ENCODE data around the gene CSNK1G2. TPM values are rescaled to one million over a fixed set of nuclear protein-coding genes. Genes with fewer than 3 reads are reported as not detected.

The CSNK1G2 gene
- total RNA-seq, 1 donor = 69.5 TPM

DNA sequence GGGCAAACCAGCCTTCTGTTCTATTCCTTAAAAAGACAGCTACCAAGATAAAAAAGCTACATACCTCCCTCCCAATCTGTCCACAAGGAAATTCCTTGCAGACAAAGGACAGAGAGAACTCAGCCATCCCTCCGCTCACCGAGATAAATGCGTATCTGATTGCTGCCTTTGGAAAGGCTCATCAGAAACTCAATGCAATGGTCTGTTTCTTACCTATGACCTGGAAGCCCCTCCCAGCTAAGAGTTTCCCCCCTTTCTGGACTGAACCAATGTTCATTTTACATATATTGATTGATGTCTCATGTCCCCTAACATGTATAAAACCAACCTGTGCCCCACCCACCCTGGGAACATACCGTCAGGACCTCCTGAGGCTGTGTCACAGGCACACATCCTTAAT is 62.9 kb downstream of the CSNK1G2 start:
- DNase-seq (ENCODE audit: low read depth) = no peak

DNA sequence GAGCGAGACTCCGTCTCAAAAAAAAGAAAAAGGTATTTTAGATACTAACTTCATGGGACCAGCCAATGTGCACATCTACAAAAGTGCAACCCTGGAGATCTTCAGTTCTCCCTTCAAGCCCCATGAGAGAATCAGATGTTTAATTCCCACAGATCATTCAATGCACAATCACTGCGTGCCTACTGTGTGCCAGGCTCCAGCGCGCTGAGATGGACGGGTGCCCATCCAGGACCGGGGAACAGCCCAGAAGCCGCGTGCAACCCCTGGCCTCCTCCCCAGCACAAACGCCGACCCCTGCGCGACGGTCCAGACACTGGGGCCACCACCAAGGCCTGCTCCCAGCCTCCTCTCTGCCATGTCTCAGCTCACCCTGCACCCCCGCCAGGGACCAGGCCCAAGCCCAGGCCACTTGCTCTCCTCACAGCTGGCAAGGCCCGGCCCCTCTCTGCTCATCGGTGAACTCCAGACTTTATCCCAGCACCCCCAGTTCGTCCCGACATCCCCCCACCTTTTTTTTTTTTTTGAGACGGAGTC is 69.2 kb downstream of the CSNK1G2 start:
- DNase-seq (ENCODE audit: low read depth) = no peak
- H3K4me3 ChIP-seq (ENCODE audit: low read depth, low read length) = no peak overlapping the region
- TF ChIP-seq, protein P1, sequence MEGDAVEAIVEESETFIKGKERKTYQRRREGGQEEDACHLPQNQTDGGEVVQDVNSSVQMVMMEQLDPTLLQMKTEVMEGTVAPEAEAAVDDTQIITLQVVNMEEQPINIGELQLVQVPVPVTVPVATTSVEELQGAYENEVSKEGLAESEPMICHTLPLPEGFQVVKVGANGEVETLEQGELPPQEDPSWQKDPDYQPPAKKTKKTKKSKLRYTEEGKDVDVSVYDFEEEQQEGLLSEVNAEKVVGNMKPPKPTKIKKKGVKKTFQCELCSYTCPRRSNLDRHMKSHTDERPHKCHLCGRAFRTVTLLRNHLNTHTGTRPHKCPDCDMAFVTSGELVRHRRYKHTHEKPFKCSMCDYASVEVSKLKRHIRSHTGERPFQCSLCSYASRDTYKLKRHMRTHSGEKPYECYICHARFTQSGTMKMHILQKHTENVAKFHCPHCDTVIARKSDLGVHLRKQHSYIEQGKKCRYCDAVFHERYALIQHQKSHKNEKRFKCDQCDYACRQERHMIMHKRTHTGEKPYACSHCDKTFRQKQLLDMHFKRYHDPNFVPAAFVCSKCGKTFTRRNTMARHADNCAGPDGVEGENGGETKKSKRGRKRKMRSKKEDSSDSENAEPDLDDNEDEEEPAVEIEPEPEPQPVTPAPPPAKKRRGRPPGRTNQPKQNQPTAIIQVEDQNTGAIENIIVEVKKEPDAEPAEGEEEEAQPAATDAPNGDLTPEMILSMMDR (IDR thresholded peaks at IDR 0.05; ENCODE audit: insufficient read depth, low read depth, low read length) = no peak

More for the DNA sequence above, 62.9 kb downstream of the CSNK1G2 start:
- TF ChIP-seq, protein P1 (IDR thresholded peaks at IDR 0.05; ENCODE audit: insufficient read depth, low read depth, low read length) = no peak
- H3K4me3 ChIP-seq (ENCODE audit: low read depth, low read length) = no peak overlapping the region

DNA sequence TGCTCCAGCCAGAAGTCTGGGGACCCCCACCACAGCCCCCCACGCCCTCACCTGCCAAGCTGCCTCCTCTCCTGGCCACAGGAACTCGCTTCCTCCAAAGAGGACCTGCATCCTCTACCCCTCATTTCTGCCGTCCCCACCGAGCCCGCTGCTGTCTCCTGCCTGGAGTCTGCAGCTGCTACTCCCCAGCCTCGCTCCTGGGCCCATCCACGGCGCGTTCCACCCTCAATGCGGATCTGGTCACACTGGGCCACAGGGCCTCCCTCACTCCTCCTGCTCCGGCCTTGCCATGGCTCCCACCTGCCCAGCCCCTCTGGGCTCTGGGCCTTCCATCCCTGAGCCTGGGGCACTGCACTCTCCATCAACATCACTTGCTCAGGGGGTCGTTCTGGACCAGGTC is 70.2 kb downstream of the CSNK1G2 start:
- H3K4me3 ChIP-seq (ENCODE audit: low read depth, low read length) = no peak overlapping the region
- TF ChIP-seq, protein P1 (IDR thresholded peaks at IDR 0.05; ENCODE audit: insufficient read depth, low read depth, low read length) = no peak
- DNase-seq (ENCODE audit: low read depth) = no peak

DNA sequence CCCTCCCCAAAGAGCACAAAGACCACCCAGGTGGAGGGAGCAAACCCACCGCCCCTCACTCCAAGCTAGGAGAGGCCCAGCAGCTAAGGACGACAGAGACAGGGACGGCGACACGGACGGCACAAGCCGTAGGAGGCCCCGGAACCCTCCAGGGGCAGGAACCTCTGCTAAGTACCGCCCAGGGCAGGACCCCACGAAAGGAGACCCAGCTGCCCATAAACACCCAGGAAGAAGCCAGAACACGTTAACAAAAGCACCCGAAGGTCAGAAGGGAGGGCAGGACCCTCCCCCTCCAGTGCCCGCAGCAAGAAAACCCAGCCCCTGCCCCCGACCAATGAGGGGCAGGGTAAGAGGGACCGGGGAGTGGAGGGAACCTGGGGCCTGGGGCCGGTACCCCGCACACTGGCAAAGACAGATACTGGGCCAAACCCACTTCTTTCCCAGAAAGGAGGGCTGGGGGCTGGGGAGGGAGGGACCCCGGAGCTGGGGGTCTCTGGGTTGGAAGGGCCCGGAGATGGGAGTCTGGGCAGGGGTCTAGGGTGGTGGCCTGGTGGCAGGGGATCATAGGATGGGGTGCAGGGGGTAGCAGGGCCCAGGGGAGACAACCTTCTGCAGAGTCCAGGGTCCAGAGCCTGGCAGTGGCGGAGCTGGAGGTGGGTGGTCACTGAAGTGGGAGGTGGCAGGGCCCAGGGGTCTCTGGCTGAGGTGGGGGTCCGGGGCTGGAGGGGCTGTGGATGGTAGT is 72.1 kb downstream of the CSNK1G2 start:
- no peak for DNase-seq (ENCODE audit: low read depth)
- H3K4me3 ChIP-seq (ENCODE audit: low read depth, low read length) = no peak overlapping the region
- TF ChIP-seq, protein P1 (IDR thresholded peaks at IDR 0.05; ENCODE audit: insufficient read depth, low read depth, low read length) = no peak

DNA sequence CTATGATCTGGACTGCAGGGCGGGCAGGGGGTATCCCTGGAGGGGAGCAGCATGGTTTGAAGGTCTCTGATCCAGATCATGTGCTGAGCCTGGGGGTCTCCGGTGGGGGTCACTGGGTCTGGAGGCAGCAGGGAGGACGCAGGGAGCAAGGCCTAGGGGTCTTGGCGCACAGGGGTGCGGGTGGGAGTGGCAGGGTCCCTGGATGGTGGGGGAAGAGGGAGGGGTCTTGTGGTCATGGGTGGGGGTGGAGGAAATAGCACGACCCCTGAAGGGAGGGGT is 72.7 kb downstream of the CSNK1G2 start:
- TF ChIP-seq, protein P1 (IDR thresholded peaks at IDR 0.05; ENCODE audit: insufficient read depth, low read depth, low read length) = no peak
- no peak for DNase-seq (ENCODE audit: low read depth)
- no peak overlapping the region for H3K4me3 ChIP-seq (ENCODE audit: low read depth, low read length)

DNA sequence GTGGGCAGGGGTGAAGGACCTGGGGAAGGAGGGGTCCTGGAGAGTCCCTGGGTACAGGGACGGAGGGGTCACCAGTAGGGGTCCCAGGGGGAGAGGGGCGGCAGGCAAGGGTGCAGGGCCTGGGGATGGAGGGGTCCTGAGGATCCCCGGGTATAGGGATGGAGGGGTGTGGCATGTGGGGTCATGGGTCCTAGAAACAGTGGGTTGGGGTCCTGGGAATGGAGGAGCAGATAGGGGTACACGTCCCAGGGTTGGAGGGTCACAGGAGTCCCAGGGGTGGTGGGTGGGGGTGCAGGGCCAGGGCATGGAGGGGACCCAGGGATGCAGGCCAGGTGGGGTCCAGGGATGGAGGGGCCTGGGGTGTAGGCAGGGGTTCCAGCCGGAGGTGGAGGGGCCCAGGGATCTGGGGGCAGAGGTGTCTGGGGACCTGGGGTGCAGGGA is 73.2 kb downstream of the CSNK1G2 start:
- H3K4me3 ChIP-seq (ENCODE audit: low read depth, low read length) = peak overlapping the region; percentile 12
- no peak for DNase-seq (ENCODE audit: low read depth)
- TF ChIP-seq, protein P1 (IDR thresholded peaks at IDR 0.05; ENCODE audit: insufficient read depth, low read depth, low read length) = no peak

Data from fibroblast of villous mesenchyme (primary cell).